ENCODE data around the gene BMPR1A. TPM values are rescaled to one million over a fixed set of nuclear protein-coding genes. Genes with fewer than 3 reads are reported as not detected.

Gene BMPR1A
- total RNA-seq, 2 experiments from 2014 or later, result 0.47 to 1.1 TPM

DNA sequence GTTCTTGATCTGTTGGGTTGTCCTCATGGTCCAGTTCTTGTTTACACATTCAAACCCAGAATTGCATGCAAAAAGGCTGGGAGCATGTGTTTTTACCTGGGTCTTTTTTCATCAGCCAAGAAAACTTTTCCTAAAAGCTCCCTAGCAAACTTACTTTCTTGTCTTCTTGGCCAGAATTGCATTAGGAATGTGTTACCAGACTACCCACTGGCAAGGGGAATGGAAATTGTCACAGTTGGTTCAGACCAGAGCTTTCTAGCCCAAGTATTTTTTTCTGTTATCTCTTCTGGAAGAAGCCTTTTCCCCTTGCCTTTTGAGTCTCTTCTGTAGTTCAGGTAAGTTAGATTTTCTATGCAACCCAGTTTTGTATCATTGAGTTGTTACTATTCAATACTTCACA lies 77.5 kb downstream of the BMPR1A start:
- CTCF ChIA-PET (ENCODE audit: unreplicated experiment), result no interaction called here
- no peaks in the 10 kb centered on the region for H3K36me3 ChIP-seq (ENCODE audit: insufficient read depth, low read length)
- intact Hi-C loops (cut with micrococcal nuclease; ENCODE audit: unreplicated experiment), result no loop called here
- H4K20me1 ChIP-seq (ENCODE audit: insufficient read depth, low read length), result no peaks in the 10 kb centered on the region
- POLR2A ChIA-PET, result interaction anchor here (1.3 kb wide), 1 partner anchor 17 kb away, joined by 3 read pairs; no protein-coding TSS in a partner anchor
- no peak for DNase-seq (ENCODE audit: low spot score)
- no peak overlapping the region for H2AFZ ChIP-seq (ENCODE audit: low read length)
- H3K27ac ChIP-seq (ENCODE audit: low read depth, low read length, poor library complexity, severe bottlenecking), result no peak overlapping the region
- H3K4me3 ChIP-seq (ENCODE audit: low read depth, low read length, poor library complexity, severe bottlenecking), result no peak overlapping the region
- no TSS peak for BruUV-seq (replicated peaks)
- H3K9me3 ChIP-seq (ENCODE audit: low read length), result no peaks in the 10 kb centered on the region
- TF ChIP-seq CTCF (conservative IDR thresholded peaks at IDR 0.05; ENCODE audit: low read length) (no peak), EZH2phosphoT487 (IDR thresholded peaks at IDR 0.05; ENCODE audit: borderline replicate concordance, low read depth, low read length) (no peak)
- H3K4me1 ChIP-seq (ENCODE audit: insufficient read depth, low read length, poor library complexity, severe bottlenecking), result no peaks in the 10 kb centered on the region
- no peaks in the 10 kb centered on the region for H3K9me2 ChIP-seq (ENCODE audit: insufficient read depth, low read length)
- no peaks in the 10 kb centered on the region for H3K79me2 ChIP-seq (ENCODE audit: insufficient read depth, low read depth, low read length)
- no peak overlapping the region for H3K4me2 ChIP-seq (ENCODE audit: low read length)

DNA sequence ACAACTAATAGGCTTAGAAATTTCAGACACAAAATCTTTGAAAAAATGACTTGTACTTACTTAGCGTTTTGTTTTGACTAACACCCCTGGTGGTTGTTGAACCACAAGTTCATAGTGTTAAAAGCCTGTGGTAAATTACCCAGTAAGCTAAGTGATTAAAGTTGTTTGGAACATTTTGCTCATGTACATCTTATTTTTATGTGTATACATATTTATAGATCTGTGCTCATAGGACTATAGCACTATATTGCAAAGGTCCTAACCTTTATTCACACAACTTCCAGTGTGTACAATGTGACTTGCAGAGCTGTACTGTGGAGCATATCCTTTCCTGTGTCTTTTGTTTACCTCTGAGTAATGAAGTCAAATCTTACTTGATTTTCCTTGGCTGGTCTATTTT lies 79.6 kb downstream of the BMPR1A start:
- no peaks in the 10 kb centered on the region for H3K4me1 ChIP-seq (ENCODE audit: insufficient read depth, low read length, poor library complexity, severe bottlenecking)
- no peaks in the 10 kb centered on the region for H4K20me1 ChIP-seq (ENCODE audit: insufficient read depth, low read length)
- no peak overlapping the region for H2AFZ ChIP-seq (ENCODE audit: low read length)
- intact Hi-C loops (cut with micrococcal nuclease; ENCODE audit: unreplicated experiment), result no loop called here
- BruUV-seq (replicated peaks), result no TSS peak
- H3K4me3 ChIP-seq (ENCODE audit: low read depth, low read length, poor library complexity, severe bottlenecking), result no peak overlapping the region
- no peaks in the 10 kb centered on the region for H3K36me3 ChIP-seq (ENCODE audit: insufficient read depth, low read length)
- POLR2A ChIA-PET, result interaction anchor here (0.7 kb wide), 3 partner anchors 9 to 176 kb away, joined by 3 to 4 read pairs (median 3); no protein-coding TSS in a partner anchor
- DNase-seq (ENCODE audit: low spot score), result no peak
- TF ChIP-seq CTCF (conservative IDR thresholded peaks at IDR 0.05; ENCODE audit: low read length), result no peak
- TF ChIP-seq EZH2phosphoT487 (IDR thresholded peaks at IDR 0.05; ENCODE audit: borderline replicate concordance, low read depth, low read length), result no peak
- no peak overlapping the region for H3K4me2 ChIP-seq (ENCODE audit: low read length)
- no peaks in the 10 kb centered on the region for H3K9me3 ChIP-seq (ENCODE audit: low read length)
- CTCF ChIA-PET (ENCODE audit: unreplicated experiment), result no interaction called here
- no peaks in the 10 kb centered on the region for H3K9me2 ChIP-seq (ENCODE audit: insufficient read depth, low read length)
- H3K79me2 ChIP-seq (ENCODE audit: insufficient read depth, low read depth, low read length), result no peaks in the 10 kb centered on the region
- H3K27ac ChIP-seq (ENCODE audit: low read depth, low read length, poor library complexity, severe bottlenecking), result no peak overlapping the region

GRCh38 chr10:86837663-86838062 lies 81.2 kb downstream of the BMPR1A start:
- Histone ChIP-seq H3K9me2 (ENCODE audit: insufficient read depth, low read length) (no peaks in the 10 kb centered on the region), H4K20me1 (ENCODE audit: insufficient read depth, low read length) (no peaks in the 10 kb centered on the region), H3K4me3 (ENCODE audit: low read depth, low read length, poor library complexity, severe bottlenecking) (no peak overlapping the region), H3K79me2 (ENCODE audit: insufficient read depth, low read depth, low read length) (no peaks in the 10 kb centered on the region), H3K4me1 (ENCODE audit: insufficient read depth, low read length, poor library complexity, severe bottlenecking) (no peaks in the 10 kb centered on the region), H3K27ac (ENCODE audit: low read depth, low read length, poor library complexity, severe bottlenecking) (no peak overlapping the region), H3K36me3 (ENCODE audit: insufficient read depth, low read length) (no peaks in the 10 kb centered on the region), H2AFZ (ENCODE audit: low read length) (no peak overlapping the region), H3K9me3 (ENCODE audit: low read length) (no peaks in the 10 kb centered on the region), H3K4me2 (ENCODE audit: low read length) (no peak overlapping the region)
- TF ChIP-seq EZH2phosphoT487 (IDR thresholded peaks at IDR 0.05; ENCODE audit: borderline replicate concordance, low read depth, low read length) (no peak), CTCF (conservative IDR thresholded peaks at IDR 0.05; ENCODE audit: low read length) (no peak)
- DNase-seq (ENCODE audit: low spot score), result no peak
- intact Hi-C loops (cut with micrococcal nuclease; ENCODE audit: unreplicated experiment), result no loop called here
- ChIA-PET POLR2A (no interaction called here), CTCF (ENCODE audit: unreplicated experiment) (no interaction called here)
- BruUV-seq (replicated peaks), result no TSS peak

Data from OCI-LY7 (cell line).